GM19463 (cell line): ENCODE data around the gene FTSJ1.
"Not testable (repeated sequence)": the region's sequence is repeated elsewhere in the genome, so short reads cannot be mapped to it uniquely, and the experiment has no call there.

ENCODE experiments used
- ATAC-seq: cut with Tn5 transposase; IDR thresholded peaks from one replicate; pipeline ENCODE4 v1.9.1; 2021; ENCODE audit warnings: mild to moderate bottlenecking, moderate library complexity; ENCODE audit not compliant: unreplicated experiment

FTSJ1 gene

GRCh38 chrX:48521353-48522243 lies 45.6 kb downstream of the FTSJ1 start, which contains the start of gene EBP:
Gene EBP, plus strand, starts transcription at chrX:48521808. Its CDS starts 1,964 bp downstream, at chrX:48523772.
- ATAC-seq: peak; percentile 97

- no peak for ATAC-seq
Observed at GRCh38 chrX:48522291-48522690, 46.3 kb downstream of the FTSJ1 start.

DNA sequence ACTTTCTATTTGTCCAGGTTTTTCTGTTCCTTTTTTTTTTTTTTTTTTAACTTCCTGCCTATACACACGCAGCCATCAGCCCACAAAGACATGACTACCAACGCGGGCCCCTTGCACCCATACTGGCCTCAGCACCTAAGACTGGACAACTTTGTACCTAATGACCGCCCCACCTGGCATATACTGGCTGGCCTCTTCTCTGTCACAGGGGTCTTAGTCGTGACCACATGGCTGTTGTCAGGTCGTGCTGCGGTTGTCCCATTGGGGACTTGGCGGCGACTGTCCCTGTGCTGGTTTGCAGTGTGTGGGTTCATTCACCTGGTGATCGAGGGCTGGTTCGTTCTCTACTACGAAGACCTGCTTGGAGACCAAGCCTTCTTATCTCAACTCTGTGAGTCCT lies 47.7 kb downstream of the FTSJ1 start:
- ATAC-seq: no peak

- not testable (repeated sequence) for ATAC-seq
Observed at GRCh38 chrX:48525853-48526252, 49.9 kb downstream of the FTSJ1 start.

- no peak for ATAC-seq
Observed at GRCh38 chrX:48530736-48531135, 54.7 kb downstream of the FTSJ1 start.

GRCh38 chrX:48531358-48531959 lies 55.5 kb downstream of the FTSJ1 start:
- no peak for ATAC-seq

DNA sequence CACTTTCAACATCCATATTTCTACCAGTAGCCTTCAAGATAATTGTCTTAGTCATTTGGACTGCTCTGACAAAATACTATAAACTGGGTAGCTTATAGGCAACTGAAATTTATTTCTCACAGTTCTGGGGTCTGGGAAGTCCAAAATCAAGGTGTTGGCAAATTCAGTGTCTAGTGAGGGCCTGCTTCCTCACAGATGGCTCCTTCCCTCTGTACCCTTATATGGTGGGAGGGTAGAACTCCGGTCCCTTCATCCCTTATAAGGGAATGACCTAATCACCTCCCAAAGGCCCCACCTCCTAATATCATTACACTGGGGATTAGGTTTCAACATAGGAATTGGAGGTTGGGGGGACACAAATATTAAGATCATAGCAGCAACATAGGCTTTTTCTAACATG lies 56.2 kb downstream of the FTSJ1 start:
- ATAC-seq: no peak

DNA sequence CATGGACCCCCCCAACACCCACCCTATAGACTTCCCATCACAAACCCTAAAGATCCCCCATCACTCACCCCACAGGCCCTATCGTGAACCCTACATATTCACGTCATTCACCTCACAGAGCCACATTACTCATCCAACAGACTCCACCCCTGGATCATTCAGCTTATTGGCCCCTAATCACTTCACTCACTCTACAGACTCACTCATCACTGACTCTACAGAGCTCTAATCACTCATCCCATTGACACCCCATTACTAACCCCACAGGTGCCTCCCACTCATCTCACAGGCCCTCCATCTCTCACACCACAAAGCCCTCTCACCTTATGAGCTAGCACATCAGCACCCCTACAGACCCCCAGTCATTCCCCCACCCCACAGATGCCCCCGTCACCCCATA lies 57.2 kb downstream of the FTSJ1 start:
- no peak for ATAC-seq
